Upper lobe of right lung (tissue), 1 donor: ENCODE results near the gene ACTR5. TPM values are rescaled to one million over a fixed set of nuclear protein-coding genes. Genes with fewer than 3 reads are reported as not detected.

Source experiments
- ATAC-seq: fragments of 200-7000 bp; cut with Tn5 transposase; one replicate; pipeline ENCODE4 v1.9.1; 2020; ENCODE audit warnings: mild to moderate bottlenecking, moderate library complexity
- DNase-seq: peaks from one replicate; pipeline ENCODE4 v3.0.0-alpha.2; 2020
- H3K27ac ChIP-seq: fragments of 200-600 bp; one replicate; pipeline ENCODE4 v1.8.0; 2022
- H3K27me3 ChIP-seq: fragments of 200-600 bp; one replicate; pipeline ENCODE4 v1.8.0; 2022; ENCODE audit warnings: mild to moderate bottlenecking
- H3K36me3 ChIP-seq: fragments of 200-600 bp; one replicate; pipeline ENCODE4 v1.8.0; 2022
- H3K4me1 ChIP-seq: fragments of 200-600 bp; one replicate; pipeline ENCODE4 v1.8.0; 2022
- H3K4me3 ChIP-seq: fragments of 200-600 bp; one replicate; pipeline ENCODE4 v1.8.0; 2022; ENCODE audit warnings: mild to moderate bottlenecking
- H3K9me3 ChIP-seq: fragments of 200-600 bp; one replicate; pipeline ENCODE4 v1.8.0; 2022
- CTCF ChIP-seq: fragments of 200-600 bp; IDR thresholded peaks from one replicate; pipeline ENCODE4 v1.8.0; 2022; ENCODE audit warnings: antibody characterized with exemption
- intact Hi-C: fragments of 100-400 bp; cut with DNase I; formaldehyde crosslinking; loops from one replicate; pipeline ENCODE4 v1.11.0; 2022
- total RNA-seq: library from RNA; stranded (reverse); fragmentation: NEBNext Ultra II Directional; extraction: Animal tissue kit (Norgen Biotek cat#: 25700); gene quantifications from one replicate; pipeline ENCODE4 v1.2.1, GENCODE V29; 2021
- donor health status: DM: no; HTN: yes; CAD: no; lungs with severe emphysema.

ACTR5 gene
- total RNA-seq, 1 donor from 2014 or later: 7.0 TPM

- no peak for DNase-seq
- Histone ChIP-seq H3K27ac (no peak overlapping the region), H3K9me3 (no peaks in the 10 kb centered on the region), H3K36me3 (no peaks in the 10 kb centered on the region), H3K4me1 (no peaks in the 10 kb centered on the region), H3K27me3 (peaks cover 93% of the 10 kb centered on the region), H3K4me3 (no peak overlapping the region)
- no peak for ATAC-seq
- intact Hi-C loops: no loop called here
- no peak for TF ChIP-seq CTCF
Observed at GRCh38 chr20:38723017-38723847, 25.0 kb upstream of the ACTR5 start.

GRCh38 chr20:38723848-38724625 is 24.2 kb upstream of the ACTR5 start, which contains the start of gene SLC32A1:
Gene SLC32A1, plus strand, starts transcription at chr20:38724486. Its CDS starts 239 bp downstream, at chr20:38724725.
- no peak within 1 kb of the TSS for H3K4me3 ChIP-seq
- H3K27me3 ChIP-seq: peaks cover 95% of the 10 kb centered on the region
- TF ChIP-seq CTCF: no peak
- no peak for DNase-seq
- no peak within 1 kb of the TSS for H3K27ac ChIP-seq
- no peaks in the 10 kb centered on the region for H3K9me3 ChIP-seq
- no peaks in the 10 kb centered on the region for H3K4me1 ChIP-seq
- intact Hi-C loops: no loop called here
- no peak for ATAC-seq
- H3K36me3 ChIP-seq: no peaks in the 10 kb centered on the region

GRCh38 chr20:38724626-38725147 is 23.6 kb upstream of the ACTR5 start:
- Histone ChIP-seq H3K27me3 (peaks cover 95% of the 10 kb centered on the region), H3K9me3 (no peaks in the 10 kb centered on the region), H3K4me1 (no peaks in the 10 kb centered on the region), H3K36me3 (no peaks in the 10 kb centered on the region), H3K27ac (no peak overlapping the region), H3K4me3 (no peak overlapping the region)
- intact Hi-C loops: no loop called here
- no peak for TF ChIP-seq CTCF
- DNase-seq: no peak
- ATAC-seq: no peak

- no peak overlapping the region for H3K4me3 ChIP-seq
- no peak for DNase-seq
- TF ChIP-seq CTCF: no peak
- no peak for ATAC-seq
- no peak overlapping the region for H3K27ac ChIP-seq
- H3K36me3 ChIP-seq: no peaks in the 10 kb centered on the region
- peaks cover 96% of the 10 kb centered on the region for H3K27me3 ChIP-seq
- no peaks in the 10 kb centered on the region for H3K4me1 ChIP-seq
- H3K9me3 ChIP-seq: no peaks in the 10 kb centered on the region
- intact Hi-C loops: no loop called here
Observed at GRCh38 chr20:38725148-38725901, 22.9 kb upstream of the ACTR5 start.
